Measurements from ENCODE around the gene ITPKB. TPM values are rescaled to one million over a fixed set of nuclear protein-coding genes. Genes with fewer than 3 reads are reported as not detected.
A peak's percentile ranks its signal among the peaks of the same experiment; 100 is the strongest.

ITPKB gene
- total RNA-seq, 1 donor from 2014 or later, result 13.7 TPM

DNA sequence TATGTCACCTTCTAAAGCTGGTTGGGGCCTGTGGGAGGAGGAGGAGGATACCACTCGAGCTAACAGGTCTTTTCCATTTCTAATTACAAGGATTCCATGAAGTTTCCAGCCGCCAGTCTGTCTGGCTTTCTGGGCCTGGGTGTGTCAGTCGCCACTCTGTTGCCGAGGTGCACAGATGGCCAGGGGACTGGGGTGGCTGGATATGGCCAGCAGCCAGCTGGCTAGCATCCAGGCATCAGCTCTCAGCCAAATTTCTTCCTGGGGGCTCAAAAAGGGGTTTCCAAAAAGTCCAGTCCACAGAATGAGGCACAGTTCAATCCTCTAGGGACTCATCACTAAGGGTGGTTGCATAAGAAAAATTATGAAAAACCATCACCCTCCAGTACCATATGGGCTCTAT is 32.4 kb downstream of the ITPKB start:
- Mint-ChIP-seq H3K4me1 (peaks cover 37% of the 10 kb centered on the region), H3K27ac (ENCODE audit: unreplicated experiment) (no peak overlapping the region), H3K4me3 (no peak overlapping the region), H3K27me3 (ENCODE audit: low read depth) (no peaks in the 10 kb centered on the region), H3K9me3 (no peaks in the 10 kb centered on the region), H3K36me3 (ENCODE audit: low read depth) (no peaks in the 10 kb centered on the region)
- TF ChIP-seq, protein P1, sequence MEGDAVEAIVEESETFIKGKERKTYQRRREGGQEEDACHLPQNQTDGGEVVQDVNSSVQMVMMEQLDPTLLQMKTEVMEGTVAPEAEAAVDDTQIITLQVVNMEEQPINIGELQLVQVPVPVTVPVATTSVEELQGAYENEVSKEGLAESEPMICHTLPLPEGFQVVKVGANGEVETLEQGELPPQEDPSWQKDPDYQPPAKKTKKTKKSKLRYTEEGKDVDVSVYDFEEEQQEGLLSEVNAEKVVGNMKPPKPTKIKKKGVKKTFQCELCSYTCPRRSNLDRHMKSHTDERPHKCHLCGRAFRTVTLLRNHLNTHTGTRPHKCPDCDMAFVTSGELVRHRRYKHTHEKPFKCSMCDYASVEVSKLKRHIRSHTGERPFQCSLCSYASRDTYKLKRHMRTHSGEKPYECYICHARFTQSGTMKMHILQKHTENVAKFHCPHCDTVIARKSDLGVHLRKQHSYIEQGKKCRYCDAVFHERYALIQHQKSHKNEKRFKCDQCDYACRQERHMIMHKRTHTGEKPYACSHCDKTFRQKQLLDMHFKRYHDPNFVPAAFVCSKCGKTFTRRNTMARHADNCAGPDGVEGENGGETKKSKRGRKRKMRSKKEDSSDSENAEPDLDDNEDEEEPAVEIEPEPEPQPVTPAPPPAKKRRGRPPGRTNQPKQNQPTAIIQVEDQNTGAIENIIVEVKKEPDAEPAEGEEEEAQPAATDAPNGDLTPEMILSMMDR (conservative IDR thresholded peaks at IDR 0.05), result no peak
- DNase-seq (ENCODE audit: low read depth, low spot score), result no peak

DNA sequence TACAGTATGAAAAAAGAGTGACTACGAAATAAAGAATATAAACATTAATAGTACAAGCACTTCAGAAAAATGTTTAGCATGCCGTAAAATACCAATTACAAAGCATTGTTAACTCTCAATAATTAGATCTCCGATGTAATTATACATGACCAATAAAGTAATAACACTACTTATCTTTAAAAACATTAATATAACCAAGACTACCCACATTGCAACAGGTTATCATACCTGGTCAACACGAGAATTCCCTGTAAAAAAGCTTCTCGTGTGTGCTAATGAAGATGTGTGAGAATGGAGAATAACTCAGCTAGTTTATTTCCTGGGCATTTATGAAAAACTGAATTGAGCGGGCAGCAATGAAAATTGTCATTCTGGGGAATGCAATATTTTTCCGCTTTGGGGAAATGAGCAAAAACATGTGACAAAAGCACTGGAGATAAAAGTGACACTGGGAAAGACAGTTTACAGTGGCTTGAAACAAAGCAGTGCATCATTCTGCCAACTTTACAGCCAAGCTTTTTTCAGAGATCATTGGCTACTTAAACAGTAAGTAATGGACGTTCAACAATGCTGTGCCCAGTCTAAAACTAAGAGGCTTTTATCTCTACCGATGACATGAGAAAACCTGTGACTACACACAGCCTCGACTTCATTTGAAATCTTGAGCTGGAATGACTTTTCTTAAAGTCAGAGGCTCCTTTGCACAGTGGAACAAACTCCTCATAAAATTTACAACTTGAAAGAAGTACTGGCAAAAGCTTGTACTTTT is 34.7 kb downstream of the ITPKB start:
- no peaks in the 10 kb centered on the region for H3K9me3 Mint-ChIP-seq
- TF ChIP-seq, protein P1 (conservative IDR thresholded peaks at IDR 0.05), result no peak
- H3K27me3 Mint-ChIP-seq (ENCODE audit: low read depth), result no peaks in the 10 kb centered on the region

DNA sequence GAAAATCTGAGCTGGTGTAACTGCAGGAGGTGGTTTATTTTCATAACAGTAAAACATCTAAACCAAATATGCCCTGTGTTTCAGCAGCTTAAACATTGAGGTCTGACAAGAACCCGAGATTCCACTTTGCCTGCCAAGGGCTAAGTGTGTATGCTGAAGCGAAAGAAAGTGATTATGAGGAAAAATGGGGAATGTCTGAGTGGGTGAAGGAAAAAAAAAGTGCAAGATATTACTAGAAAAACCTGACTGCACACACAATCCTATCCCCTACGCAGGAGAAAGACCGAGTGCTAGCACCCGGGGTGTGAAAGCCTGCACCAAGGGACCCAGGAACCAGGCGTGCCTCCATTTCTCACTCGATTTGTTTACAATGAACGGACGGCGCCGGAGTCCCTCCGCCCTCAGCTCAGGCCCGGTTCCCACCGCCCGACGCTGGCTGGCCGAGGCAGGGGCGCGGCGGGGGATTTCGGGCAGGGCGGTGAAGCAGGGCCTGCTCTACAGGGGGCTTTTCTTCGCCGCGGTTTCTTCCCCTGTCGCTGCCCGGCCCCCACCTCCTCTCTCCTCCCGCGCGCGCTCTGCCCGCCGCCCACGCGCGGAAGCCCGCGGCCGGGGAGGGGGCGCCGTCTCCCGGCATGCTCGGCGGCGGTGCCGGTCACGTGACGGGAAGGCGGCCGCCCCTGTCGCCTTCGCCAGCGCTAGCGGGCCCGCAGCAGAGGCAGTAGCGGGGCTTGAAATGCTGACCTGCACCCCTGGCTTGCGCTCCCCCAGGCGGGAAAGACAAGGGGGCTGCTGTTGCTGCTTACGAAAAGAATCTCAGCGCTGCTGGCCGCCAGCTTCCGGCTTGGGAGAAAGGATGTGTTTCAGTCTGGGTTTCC is 35.9 kb downstream of the ITPKB start:
- DNase-seq (ENCODE audit: low read depth, low spot score), result peak; percentile 56
- no peaks in the 10 kb centered on the region for H3K36me3 Mint-ChIP-seq (ENCODE audit: low read depth)
- no peaks in the 10 kb centered on the region for H3K9me3 Mint-ChIP-seq
- peak overlapping the region; percentile 83 for H3K4me3 Mint-ChIP-seq
- peak overlapping the region; percentile 91 for H3K27ac Mint-ChIP-seq (ENCODE audit: unreplicated experiment)
- peaks cover 29% of the 10 kb centered on the region for H3K4me1 Mint-ChIP-seq
- TF ChIP-seq, protein P1 (conservative IDR thresholded peaks at IDR 0.05), result no peak
- no peaks in the 10 kb centered on the region for H3K27me3 Mint-ChIP-seq (ENCODE audit: low read depth)

More for the DNA sequence above, 34.7 kb downstream of the ITPKB start:
- Mint-ChIP-seq H3K27ac (ENCODE audit: unreplicated experiment) (no peak overlapping the region), H3K36me3 (ENCODE audit: low read depth) (no peaks in the 10 kb centered on the region), H3K4me3 (peak overlapping the region; percentile 81), H3K4me1 (peaks cover 32% of the 10 kb centered on the region)
- DNase-seq (ENCODE audit: low read depth, low spot score), result no peak

DNA sequence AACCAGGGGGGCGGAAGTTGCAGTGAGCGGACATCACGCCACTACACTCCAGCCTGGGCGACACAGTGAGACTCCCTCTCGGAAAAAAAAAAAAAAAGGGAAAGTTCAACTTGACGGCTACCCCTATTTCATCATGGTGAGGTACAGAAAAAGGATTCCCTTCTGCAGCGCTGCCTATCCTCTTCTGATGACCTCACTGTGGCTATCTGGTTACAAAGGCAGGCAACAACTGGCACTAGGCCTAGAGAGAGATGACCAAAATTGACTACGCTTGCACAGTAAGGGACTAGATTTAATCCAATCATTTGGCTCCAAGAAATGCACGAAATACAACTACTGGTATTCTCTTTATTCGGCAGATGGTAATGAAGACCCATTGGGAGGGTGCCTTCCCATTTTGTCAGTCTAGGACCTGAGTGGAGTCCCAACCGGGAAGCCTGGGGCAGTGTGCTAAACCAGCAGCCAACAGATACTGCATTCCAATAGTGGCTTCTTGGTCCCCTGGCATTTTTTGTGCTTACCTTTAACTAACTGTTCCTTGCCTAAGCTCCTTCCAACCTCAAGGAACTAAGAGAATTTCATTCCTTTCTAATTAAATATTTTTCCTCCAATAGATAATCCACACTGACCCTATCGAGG is 36.6 kb downstream of the ITPKB start:
- DNase-seq (ENCODE audit: low read depth, low spot score), result no peak
- H3K4me3 Mint-ChIP-seq, result peak overlapping the region; percentile 83
- H3K36me3 Mint-ChIP-seq (ENCODE audit: low read depth), result no peaks in the 10 kb centered on the region
- H3K9me3 Mint-ChIP-seq, result no peaks in the 10 kb centered on the region
- H3K27me3 Mint-ChIP-seq (ENCODE audit: low read depth), result no peaks in the 10 kb centered on the region
- H3K27ac Mint-ChIP-seq (ENCODE audit: unreplicated experiment), result peak overlapping the region; percentile 91
- TF ChIP-seq, protein P1 (conservative IDR thresholded peaks at IDR 0.05), result no peak
- H3K4me1 Mint-ChIP-seq, result peaks cover 36% of the 10 kb centered on the region

DNA sequence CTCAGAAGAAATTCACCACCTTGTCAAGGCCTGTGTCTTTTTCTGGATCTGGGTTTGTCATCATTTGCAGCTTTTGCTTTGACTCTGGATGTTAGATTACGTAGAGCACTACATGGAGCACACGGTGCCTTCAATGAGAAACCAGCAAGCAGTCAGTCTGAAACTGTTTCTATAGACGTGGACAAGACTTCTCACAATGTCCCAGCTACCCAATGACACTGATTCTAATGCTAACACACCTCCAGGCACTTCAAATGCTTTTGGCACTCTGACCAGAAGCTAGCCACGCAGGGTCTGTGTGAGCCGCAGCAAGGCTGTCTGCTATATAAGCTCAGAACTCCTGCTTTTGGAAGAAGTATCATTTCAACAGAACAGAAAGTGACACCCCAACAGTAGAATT is 38.2 kb downstream of the ITPKB start:
- Mint-ChIP-seq H3K4me3 (peak overlapping the region; percentile 31), H3K27me3 (ENCODE audit: low read depth) (no peaks in the 10 kb centered on the region), H3K9me3 (no peaks in the 10 kb centered on the region), H3K36me3 (ENCODE audit: low read depth) (no peaks in the 10 kb centered on the region), H3K27ac (ENCODE audit: unreplicated experiment) (no peak overlapping the region), H3K4me1 (peaks cover 42% of the 10 kb centered on the region)
- DNase-seq (ENCODE audit: low read depth, low spot score), result no peak
- TF ChIP-seq, protein P1 (conservative IDR thresholded peaks at IDR 0.05), result no peak
